OCI-LY7 (cell line): ENCODE results near the gene PLPP3.

Experiments
- EZH2phosphoT487 ChIP-seq: fragments of 200-600 bp; sonication (generic); IDR thresholded peaks from 2 replicates; pipeline ENCODE4 v1.6.1; 2018; ENCODE audit warnings: low read depth, borderline replicate concordance, mild to moderate bottlenecking, mixed run types, antibody characterized with exemption, low read length, moderate library complexity, mixed read lengths
- TF ChIP-seq, protein P1 (sequence below): fragments of 200-600 bp; sonication (generic); conservative IDR thresholded peaks from 2 replicates; pipeline ENCODE4 v1.5.1; 2014; ENCODE audit warnings: mild to moderate bottlenecking, antibody characterized with exemption, low read length, moderate library complexity, mixed read lengths

DNA sequence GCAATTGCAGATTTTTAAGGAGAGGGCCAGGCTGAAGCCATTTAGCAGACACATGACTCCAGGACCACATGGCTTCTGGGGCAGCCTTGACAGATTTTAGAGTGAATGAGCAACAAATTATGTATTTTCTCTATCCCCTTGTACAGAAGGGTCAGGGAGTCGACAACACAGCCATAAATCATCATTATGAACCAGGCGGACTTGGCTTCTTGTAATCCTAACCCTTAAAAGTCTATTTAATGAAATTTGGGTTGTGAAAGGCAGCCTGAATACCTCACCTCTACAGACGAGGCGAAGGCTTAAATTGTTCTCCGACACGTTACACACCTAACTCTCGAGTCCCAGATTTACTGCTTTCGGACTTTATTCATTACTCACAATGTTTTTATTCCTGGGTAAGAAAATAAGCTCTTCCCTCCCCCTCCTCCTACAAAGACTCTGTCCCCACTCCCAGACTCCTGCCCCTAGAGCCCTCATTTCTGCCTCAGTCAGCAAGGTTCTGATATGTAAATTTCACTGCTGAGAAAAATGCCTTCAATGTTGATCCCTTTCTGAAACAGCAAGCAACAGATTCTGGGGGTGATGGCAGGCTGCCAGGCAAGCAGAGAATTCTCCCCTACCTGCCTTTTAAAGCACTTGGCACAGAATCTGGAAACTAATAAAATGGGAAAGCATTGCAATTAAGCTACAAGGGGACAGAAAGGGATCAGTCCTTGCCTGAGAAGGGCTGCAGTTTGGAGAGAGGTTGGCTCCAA lies 51.6 kb downstream of the PLPP3 start:
- TF ChIP-seq, protein P1, sequence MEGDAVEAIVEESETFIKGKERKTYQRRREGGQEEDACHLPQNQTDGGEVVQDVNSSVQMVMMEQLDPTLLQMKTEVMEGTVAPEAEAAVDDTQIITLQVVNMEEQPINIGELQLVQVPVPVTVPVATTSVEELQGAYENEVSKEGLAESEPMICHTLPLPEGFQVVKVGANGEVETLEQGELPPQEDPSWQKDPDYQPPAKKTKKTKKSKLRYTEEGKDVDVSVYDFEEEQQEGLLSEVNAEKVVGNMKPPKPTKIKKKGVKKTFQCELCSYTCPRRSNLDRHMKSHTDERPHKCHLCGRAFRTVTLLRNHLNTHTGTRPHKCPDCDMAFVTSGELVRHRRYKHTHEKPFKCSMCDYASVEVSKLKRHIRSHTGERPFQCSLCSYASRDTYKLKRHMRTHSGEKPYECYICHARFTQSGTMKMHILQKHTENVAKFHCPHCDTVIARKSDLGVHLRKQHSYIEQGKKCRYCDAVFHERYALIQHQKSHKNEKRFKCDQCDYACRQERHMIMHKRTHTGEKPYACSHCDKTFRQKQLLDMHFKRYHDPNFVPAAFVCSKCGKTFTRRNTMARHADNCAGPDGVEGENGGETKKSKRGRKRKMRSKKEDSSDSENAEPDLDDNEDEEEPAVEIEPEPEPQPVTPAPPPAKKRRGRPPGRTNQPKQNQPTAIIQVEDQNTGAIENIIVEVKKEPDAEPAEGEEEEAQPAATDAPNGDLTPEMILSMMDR: no peak
- no peak for TF ChIP-seq EZH2phosphoT487
